Amygdala (tissue), 56 donors: ENCODE results near the gene NFASC.

ENCODE experiments used
- DNase-seq, 56 donors: peaks; one replicate each; lab custom pipeline; 2025; lab: John Stamatoyannopoulos, UW

The NFASC gene

DNA sequence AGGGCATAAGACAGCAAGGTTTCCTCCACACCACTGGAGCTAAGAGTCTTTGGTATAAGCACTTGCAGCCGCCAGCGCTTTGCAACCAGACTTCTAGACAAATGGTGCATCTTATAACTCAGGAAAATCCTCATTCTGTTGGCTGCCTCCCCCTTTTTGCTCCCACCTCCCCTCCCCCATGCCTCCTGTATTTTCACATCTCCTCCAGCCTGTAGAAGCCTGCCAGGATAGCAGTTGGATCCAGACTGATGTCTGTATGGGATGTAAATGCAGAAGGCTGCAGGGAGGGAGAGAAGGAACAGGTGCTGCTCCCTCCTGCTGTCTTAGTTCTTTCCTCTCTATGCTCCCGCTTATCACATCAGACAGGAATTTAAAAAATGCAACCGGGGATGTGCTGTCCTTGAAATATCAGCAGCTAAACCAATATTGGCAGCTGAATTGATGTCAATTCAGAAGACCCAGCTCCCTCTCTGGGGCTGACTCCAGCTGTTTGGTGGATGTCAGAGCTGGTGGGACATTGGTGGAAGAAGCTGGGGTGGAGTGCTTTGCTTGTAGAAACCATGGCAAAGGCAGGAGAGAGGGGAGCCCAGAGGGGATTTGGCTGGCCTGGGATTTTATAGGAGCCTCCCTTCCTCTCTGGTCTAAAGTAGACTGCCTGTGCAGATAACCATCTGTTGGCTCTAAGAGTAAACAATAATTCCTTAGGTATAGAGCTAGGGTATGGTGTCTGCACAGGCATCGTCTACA lies 53.5 kb downstream of the NFASC start:
- DNase-seq = peak in 3 of 56 donors; percentile 38 to 55 (median 51)

DNA sequence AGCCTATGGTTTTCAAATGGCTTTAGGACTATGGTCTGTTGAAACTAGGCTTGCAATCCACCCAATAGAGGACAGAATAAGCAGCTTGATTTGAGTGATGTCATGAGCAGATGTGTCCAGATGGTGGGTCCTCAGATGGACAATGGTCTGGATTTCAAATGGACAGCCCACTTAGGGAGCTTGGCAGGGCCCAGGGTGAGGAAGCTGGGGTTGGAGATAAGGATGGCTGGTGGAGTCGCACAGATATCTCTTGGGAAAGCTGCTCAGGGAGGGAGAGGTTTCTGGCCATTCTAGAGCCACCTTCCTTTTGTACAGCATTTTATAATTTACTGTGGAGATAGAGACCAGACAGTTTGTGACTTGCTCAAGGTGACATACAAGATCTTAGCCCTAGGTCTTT lies 55.0 kb downstream of the NFASC start:
- no peak for DNase-seq

DNA sequence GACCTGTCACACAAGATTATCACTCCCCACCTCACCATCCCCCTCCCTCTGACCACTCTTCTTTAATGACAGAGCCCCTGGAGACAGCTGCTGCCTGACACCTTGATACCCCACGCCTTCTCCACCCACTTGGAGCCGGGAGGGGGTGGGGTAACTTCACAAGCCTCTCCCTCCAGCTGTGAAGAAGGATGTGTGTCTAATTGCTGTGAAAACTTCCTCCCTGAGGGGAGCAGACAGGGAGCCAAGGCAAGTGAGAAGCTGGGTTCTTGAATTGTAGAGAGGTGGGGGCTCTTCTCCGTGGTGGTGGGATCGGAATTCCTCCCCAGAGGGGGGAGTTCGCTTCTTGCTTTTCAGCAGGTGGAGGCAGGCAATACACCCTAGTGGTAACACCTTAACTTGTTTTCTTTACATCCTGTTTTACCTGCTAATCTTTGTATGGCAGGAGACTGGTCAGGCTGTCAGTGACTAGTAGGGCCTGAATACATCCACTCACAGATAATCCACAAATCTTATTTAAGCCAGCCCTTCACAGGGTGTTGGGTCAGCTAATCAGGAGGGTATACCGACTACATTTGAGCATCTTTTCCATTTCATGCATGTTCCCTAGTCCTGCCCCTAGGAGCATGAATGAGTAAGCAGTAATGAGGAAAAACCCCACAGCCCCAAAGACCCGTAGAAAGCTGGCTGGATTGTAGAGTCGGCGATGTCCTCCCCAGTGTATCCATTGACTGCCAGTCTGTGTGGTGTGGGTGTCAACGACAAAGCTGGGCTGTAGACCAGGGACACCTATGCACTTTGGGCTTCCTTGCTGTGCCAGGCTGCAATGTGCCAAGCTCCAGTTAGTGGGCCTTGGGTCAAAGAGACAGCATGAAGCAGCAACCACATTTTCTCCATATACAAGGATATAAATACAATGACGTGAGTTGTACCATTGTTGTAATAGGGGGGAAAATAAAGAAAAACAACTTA lies 57.3 kb downstream of the NFASC start:
- no peak for DNase-seq

- no peak for DNase-seq
These were observed 58.2 kb downstream of the NFASC start for GRCh38 chr1:204928671-204929486.

DNA sequence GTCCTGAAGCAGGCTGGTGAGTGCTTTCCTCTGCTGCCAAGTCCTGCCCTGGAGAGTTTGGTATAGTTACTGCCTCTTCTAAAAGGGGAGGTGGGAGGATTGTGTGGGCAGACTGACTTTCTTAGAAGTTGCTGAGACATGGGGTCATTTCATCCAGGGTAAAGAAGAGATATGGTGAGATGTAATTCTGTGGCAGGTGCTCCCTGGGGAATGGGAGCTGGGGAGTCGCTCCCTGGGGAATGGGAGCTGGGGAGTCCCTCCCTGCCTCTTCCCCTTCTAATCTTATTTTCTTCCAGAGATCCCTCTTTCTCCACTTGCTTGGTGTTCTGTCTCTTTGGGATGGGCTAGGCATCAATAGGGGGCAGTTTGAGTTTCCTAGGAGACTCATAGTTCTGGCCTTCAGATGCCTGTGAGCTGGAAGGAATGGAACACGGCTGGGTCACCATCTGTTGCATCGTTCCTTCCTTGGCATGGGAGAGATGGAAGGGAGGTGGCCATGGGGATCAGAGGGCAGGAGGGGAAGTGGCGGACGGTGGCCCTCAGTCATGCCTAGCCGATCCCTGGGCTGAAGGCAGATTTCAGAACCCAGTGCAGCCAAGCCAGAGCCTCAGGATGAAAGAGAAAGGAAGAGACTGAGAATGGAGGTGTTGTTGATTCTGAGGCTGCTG lies 59.0 kb downstream of the NFASC start:
- DNase-seq = no peak

DNA sequence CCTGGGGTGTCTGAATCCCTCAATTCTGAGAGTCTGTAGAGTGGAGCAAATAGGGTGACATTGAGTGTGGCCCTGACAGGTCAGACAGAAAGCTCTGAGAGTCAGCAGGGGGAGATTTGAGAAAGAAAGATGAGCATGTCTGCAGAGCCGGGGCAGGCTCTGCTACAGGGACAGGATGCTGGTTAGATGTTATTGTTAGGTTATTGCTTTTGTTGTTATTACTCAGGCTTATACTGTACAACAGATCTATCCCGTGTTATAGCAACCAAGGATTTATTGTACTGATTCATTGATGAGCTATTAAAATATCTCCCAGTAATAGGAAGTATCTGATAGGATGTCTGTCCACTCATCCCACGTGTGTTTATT lies 59.5 kb downstream of the NFASC start:
- no peak for DNase-seq

DNA sequence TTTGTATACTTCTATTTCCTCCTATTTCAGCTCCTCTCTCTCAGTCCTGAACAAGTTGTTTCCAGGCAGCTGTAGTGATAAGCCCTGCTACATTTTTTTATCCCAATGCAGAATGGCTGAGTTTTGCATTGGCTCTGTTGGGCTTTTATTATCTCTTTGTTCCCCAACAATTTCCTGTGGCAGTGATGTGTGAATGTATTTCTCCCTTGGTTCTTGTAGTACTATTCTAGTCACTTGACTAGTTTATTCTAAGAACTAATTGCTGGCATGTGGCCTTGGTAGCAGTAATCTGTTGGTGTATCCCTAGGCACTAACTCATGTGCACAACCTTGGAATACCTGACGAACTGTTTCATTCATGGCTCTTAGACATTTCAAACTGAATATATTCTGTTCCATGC lies 60.7 kb downstream of the NFASC start:
- DNase-seq = no peak

DNA sequence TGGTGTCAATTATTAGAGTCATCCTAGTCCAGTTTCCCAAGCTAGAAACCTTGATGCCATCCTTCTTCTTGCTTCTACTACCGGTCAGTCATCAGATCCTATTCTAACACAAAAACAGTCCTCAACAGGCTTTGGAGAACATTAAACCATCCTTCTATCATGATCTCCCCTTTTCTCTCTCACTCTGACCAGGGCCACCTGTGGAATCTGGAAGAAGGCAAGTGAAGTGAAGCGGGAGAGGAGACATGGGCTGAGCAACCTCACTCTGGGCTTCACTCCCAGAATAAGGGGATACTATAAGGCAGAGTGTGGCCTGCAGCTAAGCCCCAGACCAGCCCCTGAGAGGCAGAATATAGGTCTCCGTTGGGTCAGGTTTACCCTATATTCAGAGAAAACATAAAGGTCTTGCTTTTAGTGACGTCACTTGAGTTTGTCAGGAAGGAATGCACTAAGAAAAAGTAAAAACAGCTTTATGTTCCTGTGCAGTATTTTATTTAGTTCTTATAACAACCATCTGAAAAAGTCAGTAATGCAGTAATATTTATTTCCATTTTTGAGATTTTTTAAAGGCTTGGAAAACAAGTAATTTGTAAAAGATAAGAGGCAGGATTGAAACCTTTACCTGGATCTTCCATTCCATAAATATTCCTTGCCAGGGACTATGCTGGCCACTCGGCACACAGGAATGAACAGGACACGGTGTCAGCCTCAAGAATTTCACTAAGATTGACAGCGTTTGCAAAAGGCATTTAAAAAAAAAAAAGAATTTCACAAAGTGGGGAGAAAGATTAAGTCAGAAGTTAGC lies 61.3 kb downstream of the NFASC start:
- no peak for DNase-seq

DNA sequence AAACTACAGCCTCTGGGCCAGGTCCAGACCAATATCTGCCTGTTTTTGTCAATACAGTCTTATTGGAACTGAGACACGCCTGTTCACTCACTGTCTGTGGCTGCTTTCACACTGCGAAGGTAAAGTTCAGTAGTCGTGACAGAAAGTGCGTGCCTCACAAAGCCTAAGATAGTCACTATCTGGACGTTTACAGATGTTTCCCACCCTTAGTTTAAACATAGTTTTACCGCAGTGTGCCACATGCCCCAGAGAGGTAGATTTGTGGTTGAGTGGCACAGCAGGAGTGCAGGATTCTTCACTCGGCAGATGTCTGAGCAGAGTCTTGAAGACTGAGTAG lies 61.9 kb downstream of the NFASC start:
- no peak for DNase-seq

DNA sequence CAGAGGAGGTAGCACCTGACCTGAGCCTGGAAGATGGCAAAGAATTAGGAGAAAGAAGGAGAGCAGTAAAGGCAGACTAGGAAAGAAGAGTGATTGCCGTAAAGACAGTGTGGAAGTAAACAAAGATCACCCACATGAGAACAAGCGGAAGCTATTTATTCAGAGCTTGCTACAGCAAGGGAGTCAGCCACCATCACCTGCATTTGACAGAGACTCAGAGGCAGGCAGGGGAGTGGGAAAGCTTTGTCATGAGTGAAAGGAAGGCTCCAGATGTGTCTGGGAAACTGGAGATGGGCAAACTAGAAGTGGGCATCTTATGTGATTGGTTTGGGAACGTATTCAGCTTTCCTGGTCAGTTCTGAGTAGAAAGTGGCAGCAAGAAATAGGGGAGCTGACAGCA lies 64.5 kb downstream of the NFASC start:
- no peak for DNase-seq

- DNase-seq = no peak
These were observed 66.1 kb downstream of the NFASC start for GRCh38 chr1:204936765-204937164.

- DNase-seq = no peak
These were observed 67.2 kb downstream of the NFASC start for GRCh38 chr1:204937901-204938300.

DNA sequence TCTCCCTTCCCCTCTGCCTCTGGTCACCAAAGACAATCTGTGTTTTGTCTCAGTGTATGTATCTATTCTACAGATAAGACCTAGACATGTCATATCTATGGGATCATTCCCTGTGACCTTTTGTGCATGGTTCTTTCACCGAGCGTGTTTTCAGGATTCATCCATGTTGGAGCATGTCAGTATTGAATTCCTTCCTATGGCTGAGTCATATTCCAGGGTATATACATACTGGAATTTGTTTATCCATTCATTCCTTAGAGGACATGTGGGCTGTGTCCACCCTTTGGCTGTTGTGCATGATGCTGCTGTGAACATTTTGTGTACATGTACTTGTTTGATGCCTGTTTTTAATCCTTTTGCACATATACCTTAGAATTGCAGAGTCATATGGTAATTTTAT lies 69.9 kb downstream of the NFASC start:
- DNase-seq = no peak

DNA sequence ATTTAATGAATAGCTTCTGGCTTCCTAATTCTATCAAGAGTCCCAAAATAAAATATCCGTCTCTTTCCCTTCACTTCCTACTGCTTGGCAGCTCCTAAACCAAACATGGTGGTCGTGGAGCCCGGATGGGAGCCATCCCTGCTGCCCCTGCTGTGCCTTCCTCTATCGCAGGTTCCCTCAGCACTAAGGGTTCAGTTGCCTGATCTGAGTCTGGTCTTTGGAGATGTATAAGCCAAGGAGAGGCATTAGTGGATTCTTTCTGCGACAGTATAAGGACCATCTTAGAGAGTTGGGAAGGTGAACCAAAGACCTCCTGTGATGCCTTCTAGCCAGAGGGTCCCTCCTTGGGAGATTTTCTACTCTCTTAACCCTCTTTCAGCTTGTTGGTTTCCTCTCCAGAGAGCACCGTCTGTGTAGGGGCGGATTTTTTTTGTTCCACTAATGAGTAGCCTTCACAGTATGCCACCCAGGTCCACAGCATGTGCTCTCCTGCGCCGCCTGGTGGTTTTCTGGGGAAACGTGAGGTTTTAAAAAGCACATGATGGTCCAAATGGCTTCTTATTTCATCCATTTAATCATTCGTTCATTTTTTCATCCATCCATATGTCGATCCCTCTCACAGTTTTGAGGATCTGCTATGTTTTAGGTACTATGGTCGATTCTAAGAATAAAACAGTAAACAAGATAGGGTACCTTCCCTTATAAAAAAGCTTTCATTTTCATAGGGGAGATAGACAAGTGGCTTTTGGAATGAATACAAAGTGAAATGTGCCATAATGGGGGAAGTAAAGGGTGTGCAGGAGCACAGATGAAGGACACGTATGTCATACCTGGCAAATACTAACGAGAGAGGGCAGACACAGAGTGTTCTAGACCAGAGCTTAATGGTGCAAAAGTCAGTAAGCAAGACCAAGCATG lies 71.0 kb downstream of the NFASC start:
- peak in 40 of 56 donors; percentile 16 to 81 (median 50) for DNase-seq

- no peak for DNase-seq
These were observed 72.8 kb downstream of the NFASC start for GRCh38 chr1:204943495-204943894.

DNA sequence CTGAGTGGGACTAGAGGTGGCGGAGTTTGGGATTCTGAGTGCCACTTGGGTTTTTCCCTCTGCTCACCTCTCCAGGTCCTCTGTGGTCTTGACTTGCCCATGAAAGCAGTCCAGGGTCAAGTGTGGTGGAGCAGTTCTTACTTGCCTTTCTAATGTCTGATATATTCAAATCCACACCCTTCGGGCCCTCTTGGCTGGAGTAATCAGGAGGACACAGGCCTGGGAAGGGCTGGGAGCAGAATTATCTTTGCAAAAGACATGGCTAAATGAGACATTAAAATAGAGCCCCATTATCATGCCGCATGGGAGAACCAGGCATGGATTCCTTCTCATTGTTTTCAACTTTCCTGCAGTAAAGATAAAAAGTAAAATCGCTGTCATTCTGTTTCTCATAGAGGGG lies 74.0 kb downstream of the NFASC start:
- DNase-seq = no peak

DNA sequence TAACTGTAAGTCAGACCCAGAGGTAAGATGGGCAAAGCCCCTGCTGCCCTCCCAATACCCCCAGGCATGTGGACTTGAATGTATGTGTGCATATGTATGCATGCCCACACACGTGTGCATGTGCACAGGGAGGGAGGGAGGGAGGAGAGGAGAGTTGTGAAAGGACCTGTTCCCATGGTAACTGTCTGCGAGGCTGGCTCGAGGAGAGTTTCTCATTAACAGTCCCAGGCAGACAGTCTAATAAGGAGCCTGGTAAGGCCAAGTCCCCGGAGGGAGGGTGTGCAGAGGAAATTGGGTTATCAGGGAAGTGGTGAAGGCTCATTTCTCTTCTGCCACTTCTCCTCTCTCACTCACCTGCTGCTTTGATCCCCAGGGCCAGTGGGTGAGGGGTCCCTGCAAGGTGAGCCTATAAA lies 74.9 kb downstream of the NFASC start:
- peak in 18 of 56 donors; percentile 12 to 70 (median 34) for DNase-seq

GRCh38 chr1:204946640-204947039 lies 76.0 kb downstream of the NFASC start:
- DNase-seq = no peak
